Keratinocyte (primary cell): ENCODE data around the gene RSPH1.

Experiments used
- CTCF ChIP-seq, 3 experiments: IDR thresholded peaks in 1 of 3; conservative IDR thresholded peaks in 1 of 3; optimal IDR thresholded peaks in 1 of 3; 2 replicates in 2 of 3; 3 replicates in 1 of 3; pipeline versions ENCODE3 to v1.5.1; 2011; ENCODE audit warnings: low read length in 3 of 3, mild to moderate bottlenecking in 3 of 3, moderate library complexity in 2 of 3, control low read depth in 1 of 3, inconsistent platforms in 1 of 3; ENCODE audit not compliant: insufficient read depth in 2 of 3; ENCODE audit errors: extremely low read depth in 1 of 3
- EZH2 ChIP-seq: IDR thresholded peaks from one replicate; pipeline ENCODE4 v1.6.1; 2012; ENCODE audit warnings: inconsistent platforms, mild to moderate bottlenecking, low read length, moderate library complexity

- TF ChIP-seq CTCF (optimal IDR thresholded peaks at IDR 0.05 in 1 of 3, IDR thresholded peaks at IDR 0.05 in 1 of 3, conservative IDR thresholded peaks at IDR 0.05 in 1 of 3; ENCODE audit: extremely low read depth in 1 of 3, insufficient read depth in 2 of 3, low read length in 3 of 3) = no peak
- no peak for TF ChIP-seq EZH2
Measured at GRCh38 chr21:42466700-42467099, 29.3 kb downstream of the RSPH1 start.
